ENCODE measurements around the gene B3GNT7.

Gene B3GNT7

GRCh38 chr2:231431606-231432005 is 36.1 kb downstream of the B3GNT7 start:
- no peak for DNase-seq

GRCh38 chr2:231433990-231434389 is 38.5 kb downstream of the B3GNT7 start:
- no peak for DNase-seq

GRCh38 chr2:231436957-231437356 is 41.4 kb downstream of the B3GNT7 start:
- no peak for DNase-seq

- no peak for DNase-seq
Measured at GRCh38 chr2:231449503-231450054, 54.1 kb downstream of the B3GNT7 start.

- no peak for DNase-seq
Measured at GRCh38 chr2:231450548-231450989, 55.1 kb downstream of the B3GNT7 start.
